ENCODE data around the gene MYEOV.

Gene MYEOV

DNA sequence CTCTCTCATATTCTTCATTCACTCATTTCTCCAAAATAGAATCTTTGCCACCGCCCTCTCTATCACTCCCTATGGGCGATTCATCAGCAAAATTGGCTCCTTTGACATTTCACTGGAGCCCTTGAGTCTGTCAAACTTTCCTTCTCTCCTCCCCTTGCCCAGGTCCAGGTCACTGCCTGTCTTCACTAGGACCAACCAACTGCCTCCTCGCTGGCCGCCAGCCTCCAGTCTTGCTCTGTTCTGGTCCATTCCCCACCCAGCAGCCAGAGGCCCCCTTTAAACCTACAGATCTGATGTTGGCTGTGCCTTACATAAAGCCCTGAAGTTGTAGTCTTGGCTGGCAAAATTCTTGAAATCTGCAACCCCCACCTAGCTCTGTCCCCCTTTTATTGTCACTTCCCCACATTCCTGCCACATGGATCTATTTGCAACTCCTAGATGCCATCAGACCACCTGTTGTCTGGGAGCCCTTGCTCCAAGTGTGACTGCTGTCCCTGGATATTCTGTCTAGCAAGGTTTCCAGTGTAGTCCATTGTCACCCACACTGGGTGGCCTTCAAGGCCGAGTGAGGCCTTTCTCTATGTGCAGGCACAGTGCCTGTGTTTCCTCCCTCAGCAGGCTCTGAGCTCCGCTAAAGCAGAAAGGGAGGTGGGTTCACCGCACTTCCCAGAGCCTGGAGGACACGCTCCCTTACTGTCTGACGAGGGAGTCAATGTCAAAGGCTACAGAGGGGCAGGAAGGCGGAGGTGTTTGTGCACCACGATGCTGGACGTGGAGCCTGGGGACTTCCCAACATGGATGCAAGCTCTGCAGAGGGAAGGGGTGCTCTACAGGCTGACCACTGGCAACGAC lies 25.5 kb downstream of the MYEOV start:
- no peak for DNase-seq

DNA sequence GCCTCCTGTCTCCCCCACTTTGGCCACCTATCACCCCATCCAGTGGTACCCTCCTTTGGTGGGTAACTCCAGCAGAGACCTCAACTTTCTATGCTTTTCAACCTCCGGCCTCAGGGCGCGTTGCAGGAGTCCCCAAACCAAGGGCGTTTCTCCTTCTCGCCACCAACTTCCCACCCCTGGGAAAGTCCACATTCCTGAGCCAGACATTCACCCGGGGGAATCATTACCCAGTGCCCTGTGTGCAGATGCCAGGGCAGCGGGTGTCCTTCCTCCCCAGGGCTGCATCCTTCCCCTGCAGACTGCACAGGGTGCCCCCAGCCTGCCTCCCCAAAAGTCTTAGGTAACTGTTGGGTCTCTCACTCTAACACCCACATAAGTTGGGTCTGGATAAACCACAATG lies 26.4 kb downstream of the MYEOV start:
- no peak for DNase-seq

DNA sequence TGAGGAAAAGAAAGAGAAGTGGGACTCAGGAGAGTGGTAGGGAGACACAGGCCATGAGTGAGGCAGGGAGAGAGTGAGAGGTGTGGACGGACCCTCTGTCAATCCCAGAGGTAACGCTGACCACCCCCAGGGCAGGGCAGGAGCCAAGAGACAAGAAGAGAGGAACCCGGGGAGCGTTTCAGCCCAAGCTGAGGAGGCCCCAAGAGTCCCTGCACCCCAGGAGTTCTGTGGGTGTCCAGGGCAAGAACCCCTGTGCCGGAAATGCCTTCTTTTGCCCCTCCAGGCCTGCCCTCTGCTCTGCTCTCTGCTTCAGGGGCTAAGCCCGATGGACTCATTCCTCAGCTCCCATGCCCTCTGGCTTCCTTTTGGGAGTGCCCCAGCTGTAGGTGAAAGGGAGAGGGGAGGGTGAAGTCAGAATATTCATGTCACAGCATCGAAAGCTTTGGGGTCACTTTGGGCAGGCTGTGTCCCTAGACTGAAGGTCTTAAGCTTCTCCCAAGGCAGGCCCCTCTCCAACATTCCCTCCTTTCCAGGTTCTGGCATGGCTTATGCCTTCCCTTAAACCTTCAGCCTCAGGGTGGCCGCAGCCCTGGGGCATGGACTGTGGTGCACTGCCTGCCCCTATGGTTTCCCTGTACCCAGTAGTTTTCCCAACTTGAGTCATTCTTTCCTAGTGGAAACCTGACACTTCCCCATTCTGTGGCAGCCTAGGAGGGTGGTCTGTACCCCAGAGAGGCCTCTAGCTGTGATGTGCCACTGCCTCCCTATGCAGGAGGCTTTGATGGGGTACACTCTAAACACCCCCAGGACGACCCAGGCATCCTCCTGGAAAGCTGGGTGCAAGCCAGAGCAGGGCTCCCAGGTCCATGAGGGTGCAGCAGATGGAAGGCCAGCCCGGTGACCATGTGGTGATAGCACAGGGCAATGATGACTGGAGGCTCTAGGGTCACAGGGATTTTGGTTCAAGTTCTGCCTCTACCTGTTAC lies 27.1 kb downstream of the MYEOV start:
- DNase-seq, result no peak

DNA sequence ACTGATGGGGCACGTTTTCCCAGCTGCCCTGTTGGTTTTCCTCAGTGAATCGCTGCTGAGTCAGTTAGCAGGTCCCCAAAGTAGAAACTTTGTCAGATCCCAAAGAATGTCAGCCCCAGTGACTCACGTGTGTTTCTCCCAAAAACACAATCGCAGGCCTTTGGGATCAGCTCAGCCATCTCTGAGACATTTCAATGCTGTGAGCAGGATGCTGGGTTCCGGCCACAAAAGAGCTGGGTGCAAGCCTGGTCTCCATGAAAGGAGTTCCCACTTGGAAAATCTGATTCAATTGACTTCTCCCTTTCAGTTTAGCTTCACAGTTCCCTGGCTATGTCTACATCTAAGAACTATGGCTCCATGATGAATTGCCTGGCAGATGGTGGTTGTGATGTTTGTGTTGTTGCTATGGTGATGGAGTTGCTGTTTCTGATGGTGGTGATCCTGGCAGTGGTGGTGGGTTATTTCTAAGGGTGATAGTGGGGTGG lies 28.0 kb downstream of the MYEOV start:
- peak; percentile 74 to 83 for DNase-seq

DNA sequence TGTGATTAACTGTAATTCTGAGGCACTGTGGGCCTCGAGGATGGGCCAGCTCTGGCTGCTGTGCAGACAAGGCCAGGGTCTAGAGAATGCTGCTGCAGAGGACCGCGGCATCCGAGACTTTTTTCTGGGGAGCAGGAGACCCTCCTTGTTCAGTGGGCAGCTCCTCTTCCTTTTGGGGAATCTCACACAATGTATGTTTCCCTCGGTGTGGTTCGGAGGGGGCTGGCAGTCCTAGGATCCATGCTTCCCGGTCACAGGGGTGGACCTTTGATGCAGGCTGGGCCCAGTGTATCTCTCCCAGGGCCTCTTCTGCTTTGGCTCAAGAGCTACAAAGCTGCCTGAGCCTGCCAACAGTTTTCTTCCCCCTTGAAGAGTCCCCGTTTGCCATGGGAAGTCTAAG lies 31.5 kb downstream of the MYEOV start:
- DNase-seq, result no peak

DNA sequence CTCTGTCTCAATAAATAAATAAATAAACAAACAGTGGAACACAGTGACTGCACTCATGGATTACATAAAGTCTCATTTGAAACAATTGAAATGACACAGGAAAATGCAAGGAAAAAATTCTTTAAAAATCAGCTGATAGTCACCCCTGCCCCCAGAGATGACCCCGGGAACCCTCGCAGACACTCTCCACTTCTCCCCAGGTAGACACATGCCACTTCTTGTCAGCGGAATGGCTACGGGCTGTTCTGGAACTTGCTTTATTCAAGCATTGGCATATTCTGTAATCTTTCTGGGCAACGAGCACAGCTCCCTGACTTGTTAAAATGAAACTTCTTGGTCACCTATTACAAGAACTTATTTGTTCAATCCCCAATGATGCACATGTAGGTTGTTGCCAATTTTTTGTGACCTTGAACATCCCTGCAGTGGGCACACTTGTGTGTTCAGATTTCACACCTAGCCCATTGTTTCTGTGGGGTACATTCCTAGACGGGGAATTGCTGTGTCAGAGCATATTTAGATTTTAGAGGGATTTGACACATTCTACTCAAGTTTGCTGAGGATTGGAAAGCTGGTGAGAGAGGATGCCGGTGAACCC lies 32.8 kb downstream of the MYEOV start:
- DNase-seq, result no peak

DNA sequence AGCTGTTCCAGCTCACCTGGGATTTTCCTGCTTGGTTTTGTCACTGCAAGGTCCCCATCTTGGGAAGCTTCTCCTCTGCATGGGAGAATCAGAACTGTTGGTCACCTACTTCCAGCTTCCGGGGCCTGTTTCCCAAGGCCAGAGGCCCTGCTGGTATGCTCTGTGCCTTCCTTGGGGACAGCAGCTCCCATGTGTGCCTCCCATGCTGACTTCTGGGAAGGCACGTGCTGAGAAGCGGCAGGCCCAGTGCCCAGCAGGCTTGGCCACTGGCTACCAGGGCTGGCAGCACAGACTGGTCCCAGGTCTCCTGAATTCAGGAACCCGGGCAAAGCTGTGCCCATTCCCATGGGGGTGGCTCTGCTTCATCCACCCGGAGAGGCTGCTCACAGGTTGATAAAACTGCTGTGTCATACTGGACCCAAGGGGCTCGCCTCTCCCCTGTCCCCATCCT lies 33.8 kb downstream of the MYEOV start:
- DNase-seq, result no peak

GRCh38 chr11:69328231-69328630 lies 34.3 kb downstream of the MYEOV start:
- no peak for DNase-seq

- no peak for DNase-seq
These were observed 35.6 kb downstream of the MYEOV start for GRCh38 chr11:69329581-69329980.

- no peak for DNase-seq
These were observed 36.4 kb downstream of the MYEOV start for GRCh38 chr11:69330330-69330729.

GRCh38 chr11:69333149-69333710 lies 39.3 kb downstream of the MYEOV start:
- no peak for DNase-seq

- DNase-seq, result no peak
These were observed 39.9 kb downstream of the MYEOV start for GRCh38 chr11:69333879-69334278.

DNA sequence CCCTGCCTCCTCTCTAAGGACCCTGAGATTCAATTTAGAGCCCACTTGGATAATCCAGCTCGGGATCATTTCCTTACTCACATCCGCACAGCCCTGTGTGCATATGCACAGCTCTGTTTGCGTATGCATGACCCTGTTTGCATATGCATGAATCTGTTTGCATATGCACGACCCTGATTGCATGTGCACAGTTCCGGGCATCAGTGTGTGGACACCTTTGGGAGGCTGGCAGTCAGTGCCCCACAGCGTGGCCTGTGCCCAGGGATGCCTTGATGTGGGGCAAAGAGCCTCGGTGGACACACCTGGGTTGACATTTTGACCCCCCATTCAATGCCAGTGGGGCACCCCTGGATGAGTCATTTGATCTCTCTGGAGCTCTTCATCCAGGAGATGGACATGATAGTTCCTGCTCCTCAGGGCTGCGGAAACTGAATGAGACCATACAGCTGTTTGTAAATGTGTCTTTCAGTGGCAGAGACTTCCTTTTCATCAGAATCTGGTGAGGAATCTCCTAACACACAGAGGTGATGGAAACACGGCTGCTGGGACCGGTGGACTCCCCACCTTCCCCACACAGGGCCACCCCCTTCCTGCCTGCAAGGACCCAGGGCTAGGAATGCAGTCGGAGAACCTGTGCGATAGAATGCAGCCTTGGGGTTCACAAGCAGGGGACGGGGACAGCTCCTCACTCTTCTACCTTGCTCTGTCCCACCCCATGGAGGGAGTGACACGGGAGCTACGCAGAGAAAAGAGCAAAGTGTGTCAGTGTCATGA lies 41.2 kb downstream of the MYEOV start:
- DNase-seq, result no peak

DNA sequence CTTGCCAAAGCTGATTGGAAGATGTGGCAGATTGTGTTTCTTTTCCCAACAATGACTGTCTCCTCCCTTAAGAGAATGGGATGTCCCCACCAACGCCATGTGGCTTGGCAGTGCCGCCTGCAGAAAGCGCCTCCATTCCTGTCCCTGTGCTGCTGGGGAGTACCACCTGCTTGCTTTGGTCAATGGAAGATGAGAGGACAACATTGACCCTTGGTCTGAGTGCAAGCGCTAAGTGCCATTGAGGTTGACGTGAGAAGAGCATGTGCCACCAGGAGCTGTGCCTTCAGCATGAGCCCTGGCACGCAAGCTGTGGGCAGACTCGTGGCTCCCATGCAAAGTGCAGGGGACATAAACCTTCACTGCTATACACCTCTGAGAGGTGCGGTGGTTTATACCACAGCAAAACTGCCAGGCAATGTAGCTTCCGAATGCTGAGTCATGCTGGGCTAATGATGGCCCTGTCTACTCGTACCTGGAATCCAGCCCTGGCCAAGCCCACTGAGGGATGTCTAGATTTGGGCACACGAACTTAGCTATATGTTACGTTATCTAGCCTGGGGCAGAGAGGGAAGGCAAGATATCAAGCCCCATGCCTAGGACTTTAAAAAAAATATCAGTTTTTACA lies 41.9 kb downstream of the MYEOV start:
- no peak for DNase-seq

- DNase-seq, result no peak
These were observed 43.3 kb downstream of the MYEOV start for GRCh38 chr11:69337211-69337721.

DNA sequence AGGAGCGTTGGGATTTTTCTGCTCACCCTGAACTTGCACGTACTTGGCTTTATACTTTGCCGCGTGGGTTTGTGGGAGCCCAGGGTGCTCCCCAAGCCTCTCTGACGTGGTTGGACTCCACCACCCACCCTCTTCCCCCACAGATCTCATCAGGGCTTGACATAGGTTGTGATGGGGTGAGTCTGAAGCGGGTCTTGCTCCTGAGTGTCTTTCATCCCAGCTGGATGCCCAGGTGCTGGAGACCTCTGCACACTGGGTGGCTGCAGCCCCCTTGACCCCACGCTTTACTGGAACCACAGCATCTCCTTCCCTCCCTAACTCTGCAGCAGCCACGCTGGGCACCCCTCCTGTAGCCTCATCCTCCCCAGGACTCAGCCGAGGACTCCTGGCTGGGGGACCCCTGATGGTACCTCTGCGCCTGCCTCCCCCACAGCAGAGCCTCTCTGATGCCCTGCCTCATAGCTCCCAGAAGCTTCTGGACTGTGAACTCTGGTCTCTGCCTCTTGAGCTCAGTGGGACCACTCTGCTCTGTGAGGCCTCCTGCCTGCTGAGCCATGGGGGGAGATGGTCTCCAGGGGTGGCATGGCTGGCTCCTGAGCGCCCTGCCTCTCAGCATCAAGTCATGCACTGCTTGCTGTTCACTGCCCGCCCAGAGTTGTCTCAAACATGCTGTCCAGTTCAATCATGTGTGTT lies 45.2 kb downstream of the MYEOV start:
- DNase-seq, result no peak

GRCh38 chr11:69339983-69340565 lies 46.1 kb downstream of the MYEOV start:
- no peak for DNase-seq

- DNase-seq, result no peak
These were observed 48.8 kb downstream of the MYEOV start for GRCh38 chr11:69342588-69343330.

All from SW 1271 (cell line).